Measurements from ENCODE around the gene C11orf24. TPM values are rescaled to one million over a fixed set of nuclear protein-coding genes. Genes with fewer than 3 reads are reported as not detected.

C11orf24 gene
- total RNA-seq, 1 experiment from 2014 or later, result 37.8 TPM

GRCh38 chr11:68297052-68297378 is 25.2 kb upstream of the C11orf24 start:
- H3K9me3 ChIP-seq (ENCODE audit: control insufficient read depth in 1 of 2, insufficient read depth in 1 of 2, low read depth in 1 of 2, low read length in 2 of 2), result no peaks in the 10 kb centered on the region
- no peaks in the 10 kb centered on the region for H3K79me2 ChIP-seq (ENCODE audit: insufficient read depth, low read length)
- TF ChIP-seq FOSL1 (IDR thresholded peaks at IDR 0.05; ENCODE audit: low read depth), result no peak
- no peak for TF ChIP-seq ATF3 (IDR thresholded peaks at IDR 0.05)
- no peak for TF ChIP-seq ZBTB33 (IDR thresholded peaks at IDR 0.05; ENCODE audit: extremely low read depth, insufficient replicate concordance, low read length)
- no peak for TF ChIP-seq EZH2 (IDR thresholded peaks at IDR 0.05)
- TF ChIP-seq POLR2A (IDR thresholded peaks at IDR 0.05; ENCODE audit: borderline replicate concordance, extremely low read depth, insufficient read depth, insufficient read length), result no peak
- no peak for TF ChIP-seq CBX3 (IDR thresholded peaks at IDR 0.05; ENCODE audit: low read depth)
- TF ChIP-seq JUND (IDR thresholded peaks at IDR 0.05), result no peak
- TF ChIP-seq SP1 (IDR thresholded peaks at IDR 0.05; ENCODE audit: low read depth), result no peak
- TF ChIP-seq POLR2AphosphoS5 (IDR thresholded peaks at IDR 0.05; ENCODE audit: low read depth, low read length), result no peak
- TF ChIP-seq ZFX (IDR thresholded peaks at IDR 0.05), result no peak
- no peak for TF ChIP-seq EGR1 (IDR thresholded peaks at IDR 0.05; ENCODE audit: low read depth)
- TF ChIP-seq ZNF274 (IDR thresholded peaks at IDR 0.05; ENCODE audit: low read depth, low read length), result no peak
- no peak for TF ChIP-seq SIN3A (IDR thresholded peaks at IDR 0.05; ENCODE audit: low read depth)
- no peak for TF ChIP-seq YY1 (IDR thresholded peaks at IDR 0.05; ENCODE audit: extremely low read depth, insufficient replicate concordance, low read depth, low read length)
- TF ChIP-seq EZH2phosphoT487 (IDR thresholded peaks at IDR 0.05; ENCODE audit: borderline replicate concordance), result no peak
- TF ChIP-seq SRF (IDR thresholded peaks at IDR 0.05; ENCODE audit: low read depth), result no peak
- no peak for TF ChIP-seq CEBPB (IDR thresholded peaks at IDR 0.05; ENCODE audit: low read depth)
- TF ChIP-seq ELF1 (IDR thresholded peaks at IDR 0.05; ENCODE audit: borderline replicate concordance, low read depth), result no peak
- no peak for TF ChIP-seq REST (IDR thresholded peaks at IDR 0.05; ENCODE audit: low read depth)
- no peaks in the 10 kb centered on the region for H3K27me3 ChIP-seq (ENCODE audit: insufficient read depth, low read length)
- no peaks in the 10 kb centered on the region for H3K36me3 ChIP-seq (ENCODE audit: control insufficient read depth in 1 of 2, insufficient read depth in 2 of 2, low read length in 2 of 2)
- ATAC-seq, result no peak
- H3K4me1 ChIP-seq (ENCODE audit: control insufficient read depth in 1 of 2, insufficient read depth in 2 of 2, low read length in 2 of 2), result peaks cover 8 to 24% of the 10 kb centered on the region in 2 experiments; a peak in 3 of 4 replicates
- no peaks in the 10 kb centered on the region for H3K9me2 ChIP-seq (ENCODE audit: insufficient read depth)
- H3K4me2 ChIP-seq (ENCODE audit: low read length), result no peak overlapping the region
- no peak overlapping the region for H3K27ac ChIP-seq (ENCODE audit: low read depth, low read length)
- no peak overlapping the region for H3K9ac ChIP-seq (ENCODE audit: low read length)
- no peak overlapping the region for H2AFZ ChIP-seq (ENCODE audit: low read depth, low read length, poor library complexity, severe bottlenecking)
- intact Hi-C loops (cut with micrococcal nuclease), result loop anchor here (1.0 to 2.0 kb wide), 2 partner anchors 40 to 88 kb away; no protein-coding TSS in a partner anchor
- BruUV-seq (replicated peaks), result no TSS peak
- no peak for DNase-seq (ENCODE audit: low read depth, low spot score)
- CTCF ChIA-PET, result interaction anchor here (1.7 to 5.0 kb wide), 6 partner anchors 18 to 88 kb away, joined by 5 to 30 read pairs (median 10); partner anchors contain the start of gene C11orf24
- H4K20me1 ChIP-seq (ENCODE audit: insufficient read depth), result no peaks in the 10 kb centered on the region
- POLR2A ChIA-PET, result interaction anchor here (1.2 to 1.4 kb wide), 4 partner anchors 25 to 88 kb away, joined by 3 to 4 read pairs (median 3); partner anchors contain the start of gene C11orf24
- no peak overlapping the region for H3K4me3 ChIP-seq (replicated peaks in 1 of 2; ENCODE audit: low read depth in 1 of 2, low read length in 2 of 2)
- RAD21 ChIA-PET (ENCODE audit: low non-redundant PET in 1 of 2, low total read pairs in 2 of 2, uncharacterized antibody in 2 of 2, unreplicated experiment in 2 of 2), result interaction anchor here (1.3 to 3.1 kb wide), 3 partner anchors 38 to 39 kb away, joined by 3 to 12 read pairs (median 6); no protein-coding TSS in a partner anchor
